ENCODE measurements around the gene PPP1R3A. TPM values are rescaled to one million over a fixed set of nuclear protein-coding genes. Genes with fewer than 3 reads are reported as not detected.

The PPP1R3A gene
- total and polyA plus RNA-seq, 2 of the 4 experiments (the other 2 are of a cell fraction) = not detected

- Histone ChIP-seq H2AK5ac (ENCODE audit: low read depth, low read length) (no peak overlapping the region), H4K5ac (ENCODE audit: low read depth, low read length) (no peak overlapping the region), H3K79me1 (ENCODE audit: low read depth in 1 of 2, low read length in 2 of 2) (no peaks in the 10 kb centered on the region), H3K4ac (ENCODE audit: low read depth, low read length) (no peak overlapping the region), H4K20me1 (ENCODE audit: insufficient read depth, low read length) (no peaks in the 10 kb centered on the region), H3K14ac (replicated peaks; ENCODE audit: low read depth, low read length) (no peak overlapping the region), H2AK9ac (replicated peaks; ENCODE audit: low read depth, low read length, poor library complexity) (no peak overlapping the region), H4K8ac (ENCODE audit: low read depth in 2 of 2, low read length in 2 of 2) (no peak overlapping the region), H3K18ac (ENCODE audit: low read depth, low read length) (no peak overlapping the region), H2BK20ac (ENCODE audit: low read depth, low read length) (no peak overlapping the region), H2AFZ (replicated peaks; ENCODE audit: low read length, poor library complexity) (no peak overlapping the region), H3K4me2 (ENCODE audit: low read depth, low read length) (no peak overlapping the region), H3K36me3 (ENCODE audit: control insufficient read depth, insufficient read depth, low read length) (no peaks in the 10 kb centered on the region), H3K9me3 (ENCODE audit: control insufficient read depth, insufficient read depth, low read length) (no peaks in the 10 kb centered on the region), H3K4me3 (ENCODE audit: insufficient read depth, low read depth, low read length) (no peak overlapping the region), H2BK15ac (ENCODE audit: low read depth, low read length) (no peak overlapping the region), H3K4me1 (ENCODE audit: control insufficient read depth, insufficient read depth, low read length) (no peaks in the 10 kb centered on the region), H3K27ac (ENCODE audit: insufficient read depth, low read length) (no peak overlapping the region), H3K56ac (ENCODE audit: extremely low read depth, insufficient read depth, low read length) (no peak overlapping the region), H3K27me3 (ENCODE audit: control insufficient read depth, insufficient read depth, low read length) (no peaks in the 10 kb centered on the region), H3K9ac (ENCODE audit: low read depth, low read length) (no peak overlapping the region), H3K23ac (ENCODE audit: low read depth, low read length) (no peak overlapping the region), H2BK5ac (ENCODE audit: low read depth, low read length, poor library complexity, severe bottlenecking) (no peak overlapping the region), H4K91ac (ENCODE audit: insufficient read depth, low read depth, low read length) (no peak overlapping the region), H2BK120ac (ENCODE audit: low read depth, low read length) (no peak overlapping the region), H3K9me1 (ENCODE audit: insufficient read depth, low read length) (no peaks in the 10 kb centered on the region)
- ChIA-PET CTCF (no interaction called here), POLR2A (ENCODE audit: unreplicated experiment) (no interaction called here)
- no TSS peak for BruUV-seq (replicated peaks)
- WGBS, 2 experiments (ENCODE audit: extremely low coverage in 2 of 2, insufficient read length in 1 of 2) = no CpG with 5 or more reads among the region's 3 CpGs
- ATAC-seq (ENCODE audit: low read depth) (no peak), DNase-seq (no peak)
- intact Hi-C loops (cut with micrococcal nuclease) (no loop called here), in situ Hi-C loops (cut with MboI; ENCODE audit: low sequenced_read_pairs) (no loop called here), dilution Hi-C loops (cut with HindIII; ENCODE audit: low sequenced_read_pairs, unreplicated experiment) (no loop called here)
- TF ChIP-seq POLR2A (IDR thresholded peaks at IDR 0.05; ENCODE audit: low read depth, low read length) = no peak
- TF ChIP-seq BHLHE40 (IDR thresholded peaks at IDR 0.05; ENCODE audit: low read depth, low read length) = no peak
- no peak for TF ChIP-seq SMC3 (IDR thresholded peaks at IDR 0.05; ENCODE audit: low read depth, low read length)
- no peak for TF ChIP-seq MXI1 (IDR thresholded peaks at IDR 0.05; ENCODE audit: borderline replicate concordance, low read depth, low read length)
- TF ChIP-seq RCOR1 (IDR thresholded peaks at IDR 0.05; ENCODE audit: insufficient replicate concordance, low read length) = no peak
- no peak for TF ChIP-seq RAD21 (IDR thresholded peaks at IDR 0.05; ENCODE audit: low read length)
- no peak for TF ChIP-seq MAZ (IDR thresholded peaks at IDR 0.05; ENCODE audit: borderline replicate concordance, low read depth, low read length)
- no peak for TF ChIP-seq CTCF (conservative IDR thresholded peaks at IDR 0.05; ENCODE audit: low read depth, low read length)
- no peak for TF ChIP-seq ELK1 (IDR thresholded peaks at IDR 0.05; ENCODE audit: borderline replicate concordance, low read depth, low read length)
- no peak for TF ChIP-seq RFX5 (IDR thresholded peaks at IDR 0.05; ENCODE audit: low read depth, low read length)
- TF ChIP-seq CHD1 (IDR thresholded peaks at IDR 0.05; ENCODE audit: low read depth, low read length) = no peak
Measured at GRCh38 chr7:113945018-113945938, 26.5 kb upstream of the PPP1R3A start.

All from IMR-90 (cell line).